HepG2 (cell line): ENCODE measurements around the gene CBX6.

ENCODE experiments used
- ARID2 ChIP-seq: sonication (generic); formaldehyde crosslinking; IDR thresholded peaks from 2 replicates; pipeline ENCODE4 v1.8.1; 2022; ENCODE audit warnings: mild to moderate bottlenecking, missing genetic modification reagents, borderline replicate concordance
- CBX2 ChIP-seq, 2 experiments: fragments of 200-600 bp in 1 of 2; sonication (generic); formaldehyde crosslinking in 1 of 2; IDR thresholded peaks; 2 replicates each; pipeline versions ENCODE4 v1.7.0 to v1.8.1; 2018 to 2022; ENCODE audit warnings: low read depth in 2 of 2, low read length in 1 of 2, mild to moderate bottlenecking in 1 of 2, missing genetic modification reagents in 1 of 2
- CTCF ChIP-seq: sonication (generic); formaldehyde crosslinking; IDR thresholded peaks from 2 replicates; pipeline ENCODE4 v1.5.0; 2020; ENCODE audit warnings: mild to moderate bottlenecking, missing genetic modification reagents, moderate library complexity
- FOXP1 ChIP-seq, 2 experiments: fragments of 450-650 bp in 1 of 2; IDR thresholded peaks; 2 replicates each; pipeline ENCODE4 v1.6.1; 2017 to 2018; ENCODE audit warnings: antibody characterized with exemption in 1 of 2
- LCORL ChIP-seq, 2 experiments: fragments of 450-650 bp in 1 of 2; sonication (generic) in 1 of 2; formaldehyde crosslinking in 1 of 2; IDR thresholded peaks; 2 replicates each; pipeline versions ENCODE4 v1.5.0 to v1.6.1; 2017 to 2020; ENCODE audit warnings: antibody characterized with exemption in 1 of 2, missing genetic modification reagents in 1 of 2
- NR2F2 ChIP-seq: IDR thresholded peaks from 2 replicates; pipeline ENCODE4 v1.6.1; 2012; ENCODE audit warnings: low read depth, inconsistent platforms, borderline replicate concordance
- RNF2 ChIP-seq: fragments of 450-650 bp; conservative IDR thresholded peaks from 2 replicates; pipeline ENCODE4 v1.6.1; 2016; ENCODE audit warnings: low read depth
- ZNF20 ChIP-seq: sonication (generic); formaldehyde crosslinking; IDR thresholded peaks from 2 replicates; pipeline ENCODE4 v1.4.0; 2020; ENCODE audit warnings: mild to moderate bottlenecking, moderate library complexity, missing genetic modification reagents
- ZNF773 ChIP-seq: sonication (generic); formaldehyde crosslinking; IDR thresholded peaks from 2 replicates; pipeline ENCODE4 v1.4.0; 2020; ENCODE audit warnings: missing genetic modification reagents, borderline replicate concordance

GRCh38 chr22:38901111-38901641, 29.2 kb upstream of the CBX6 start:
- no peak for TF ChIP-seq CTCF
- no peak for TF ChIP-seq FOXP1 (IDR thresholded peaks at IDR 0.05)
- no peak for TF ChIP-seq FOXP1 (CRISPR knock-in tag; IDR thresholded peaks at IDR 0.05)
- TF ChIP-seq ZNF773 (CRISPR knock-in tag): no peak
- TF ChIP-seq LCORL (IDR thresholded peaks at IDR 0.05): no peak
- no peak for TF ChIP-seq LCORL (CRISPR knock-in tag; IDR thresholded peaks at IDR 0.05)
- no peak for TF ChIP-seq CBX2 (IDR thresholded peaks at IDR 0.05; ENCODE audit: low read depth, low read length)
- TF ChIP-seq CBX2 (CRISPR knock-in tag; IDR thresholded peaks at IDR 0.05; ENCODE audit: low read depth): no peak
- no peak for TF ChIP-seq ARID2 (CRISPR knock-in tag)
- no peak for TF ChIP-seq NR2F2
- no peak for TF ChIP-seq ZNF20 (CRISPR knock-in tag)
- no peak for TF ChIP-seq RNF2
